GM10266 (cell line): ENCODE results near the gene SLCO3A1.

Experiments used
- DNase-seq: peaks from one replicate; pipeline ENCODE4 v3.0.0; 2012; ENCODE audit errors: extremely low spot score
- CTCF ChIP-seq: IDR thresholded peaks from 2 replicates; pipeline ENCODE4 v1.5.1; 2012; ENCODE audit warnings: mild to moderate bottlenecking, low read depth; ENCODE audit not compliant: control insufficient read depth, insufficient read depth; ENCODE audit errors: missing control alignments

SLCO3A1 gene

GRCh38 chr15:91849749-91850161 is 3.8 kb upstream of the SLCO3A1 start:
- TF ChIP-seq CTCF, result no peak
- no peak for DNase-seq

- peak; percentile 86 for DNase-seq
- peak; percentile 68 for TF ChIP-seq CTCF
These were observed 582 bp upstream of the SLCO3A1 start for GRCh38 chr15:91852741-91853510.

GRCh38 chr15:91853948-91854638 is 585 bp downstream of the SLCO3A1 start:
- no peak for TF ChIP-seq CTCF
- DNase-seq, result peak; percentile 26

- TF ChIP-seq CTCF, result no peak
- DNase-seq, result no peak
These were observed 1.1 kb downstream of the SLCO3A1 start for GRCh38 chr15:91854639-91854990.

GRCh38 chr15:91855241-91855640 is 1.7 kb downstream of the SLCO3A1 start:
- no peak for DNase-seq
- no peak for TF ChIP-seq CTCF

GRCh38 chr15:91855684-91856489 is 2.4 kb downstream of the SLCO3A1 start:
- no peak for DNase-seq
- TF ChIP-seq CTCF, result no peak
